ENCODE measurements around the gene CCL1.
"Not testable (repeated sequence)": the region's sequence is repeated elsewhere in the genome, so short reads cannot be mapped to it uniquely, and the experiment has no call there.

CCL1 gene

DNA sequence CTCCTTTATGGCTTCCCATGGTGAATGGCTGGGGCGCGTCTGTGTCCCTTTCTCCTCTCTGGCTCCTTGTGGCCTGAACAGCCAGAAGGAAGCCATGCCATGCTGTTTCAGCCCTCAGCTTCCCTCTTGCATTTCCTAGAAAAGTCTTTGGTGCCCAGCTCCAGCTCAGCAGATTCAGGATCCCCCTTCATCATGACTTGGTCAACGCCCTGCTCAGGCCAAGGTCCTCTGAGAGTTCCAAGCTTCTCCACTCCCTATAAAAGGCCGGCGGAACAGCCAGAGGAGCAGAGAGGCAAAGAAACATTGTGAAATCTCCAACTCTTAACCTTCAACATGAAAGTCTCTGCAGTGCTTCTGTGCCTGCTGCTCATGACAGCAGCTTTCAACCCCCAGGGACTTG is 6.8 kb downstream of the CCL1 start, which contains the start of gene CCL13:
TSS of gene CCL13 (plus strand) at position 287 of the 400 bp plus-strand sequence. CDS start at position 334, 47 bp downstream.
- no peak for DNase-seq

DNA sequence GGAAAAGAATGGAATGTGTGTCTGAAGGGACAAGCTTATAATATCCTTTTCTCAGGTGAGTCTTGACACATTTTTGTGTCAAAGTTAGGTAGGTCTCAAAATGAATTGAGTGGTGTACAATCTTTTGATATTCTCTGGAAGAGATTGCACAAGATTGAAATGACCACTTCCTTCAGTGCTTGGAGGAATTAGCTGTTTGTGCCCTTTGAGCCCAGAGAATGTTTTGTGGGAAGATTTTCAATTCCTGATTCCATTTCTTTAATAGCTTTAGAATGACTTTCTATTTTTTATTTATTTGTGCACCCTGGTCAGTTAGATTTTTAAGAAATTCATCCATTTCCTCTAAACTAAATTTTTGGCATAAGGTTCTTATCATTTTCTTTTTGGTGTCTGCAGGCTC is 8.4 kb downstream of the CCL1 start:
- no peak for DNase-seq

DNA sequence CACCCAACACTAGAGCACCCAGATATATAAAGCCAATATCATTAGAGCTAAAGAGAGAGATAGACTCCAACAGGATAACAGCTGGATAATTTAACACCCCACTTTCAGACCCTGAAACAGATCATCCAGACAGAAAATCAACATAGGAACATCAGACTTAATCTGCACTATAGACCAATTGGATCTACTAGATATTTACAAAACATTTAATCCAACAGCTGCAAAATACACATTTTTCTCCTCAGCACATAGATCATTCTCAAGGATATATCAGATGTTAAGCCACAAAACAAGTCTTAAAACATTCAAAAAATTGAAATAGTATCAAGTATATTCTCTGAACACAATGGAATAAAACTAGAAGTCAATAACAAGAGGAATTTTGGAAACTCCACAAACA is 10.8 kb downstream of the CCL1 start:
- DNase-seq, result no peak

DNA sequence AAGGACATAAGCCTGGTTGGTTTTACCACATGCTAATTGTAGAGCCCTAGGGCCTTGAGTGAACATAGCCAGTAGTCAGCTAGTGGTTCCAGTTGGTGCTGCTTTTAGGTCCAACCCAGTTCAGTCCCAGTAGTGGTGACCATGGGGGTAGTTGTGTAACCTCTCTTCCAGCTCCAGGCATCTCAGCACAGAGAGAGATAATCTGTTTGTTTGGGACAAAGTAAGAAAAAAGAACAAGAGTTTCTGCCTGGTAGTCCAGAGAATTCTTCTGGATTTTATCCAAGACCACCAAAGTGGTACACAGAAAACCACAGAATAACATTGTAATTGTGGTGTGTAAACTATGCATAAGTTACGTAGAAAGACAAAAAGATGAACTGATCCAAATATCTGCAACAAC is 11.9 kb downstream of the CCL1 start:
- DNase-seq, result no peak

DNA sequence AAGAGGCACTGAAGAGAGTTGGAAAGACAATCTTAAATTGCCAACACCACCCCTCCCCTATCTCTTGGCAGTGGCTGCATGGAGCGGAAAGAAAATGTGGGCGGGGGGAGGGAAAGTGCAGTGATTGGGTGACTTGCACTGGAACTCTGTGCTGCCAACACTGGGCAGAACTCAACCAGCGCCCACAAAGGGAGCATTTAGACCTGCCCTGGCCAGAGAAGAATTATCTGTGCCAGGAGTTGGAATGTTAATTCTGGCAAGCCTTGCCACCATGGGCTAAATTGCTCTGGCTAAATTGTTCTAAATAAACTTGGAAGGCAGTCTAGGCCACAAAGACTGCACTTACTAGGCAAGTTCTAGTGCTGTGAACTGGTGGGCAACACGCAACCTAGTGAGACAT is 13.3 kb downstream of the CCL1 start:
- no peak for DNase-seq

DNA sequence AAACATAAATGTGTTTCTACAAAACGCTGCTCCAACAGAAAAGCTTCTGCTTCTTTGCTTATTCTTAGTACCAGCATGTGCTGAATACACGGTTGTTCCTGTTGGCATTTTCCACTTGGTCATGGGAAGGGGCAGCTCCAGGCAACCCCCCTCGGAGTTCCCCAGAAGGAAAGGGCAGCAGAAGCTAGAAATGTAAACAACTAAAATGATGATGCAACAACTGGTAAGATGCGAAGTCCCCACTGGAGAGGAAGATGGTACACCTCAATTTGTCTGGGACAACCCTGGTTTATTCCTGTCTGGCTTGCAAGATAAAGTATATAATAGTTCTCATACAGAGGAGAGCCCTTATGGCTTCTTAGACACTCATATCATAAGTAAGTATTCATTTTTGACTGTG is 16.0 kb downstream of the CCL1 start:
- DNase-seq, result no peak

DNA sequence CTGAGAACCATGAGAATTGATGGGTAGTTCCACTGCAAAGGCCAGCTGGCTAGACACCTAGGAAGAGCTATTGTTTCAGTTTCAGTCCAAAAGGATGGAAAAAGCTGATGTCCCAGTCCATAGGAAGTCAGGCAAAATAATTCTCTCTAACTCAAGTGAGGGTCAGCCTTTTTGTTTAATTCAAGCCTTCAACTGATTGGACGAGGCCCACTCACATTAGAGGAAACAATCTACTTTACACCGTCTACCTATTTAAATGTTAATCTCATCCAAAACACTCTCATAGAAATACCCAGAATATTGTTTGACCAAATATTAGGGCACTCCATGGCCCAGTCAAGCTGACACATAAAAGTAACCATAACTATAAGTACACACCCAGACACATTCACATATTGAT is 21.1 kb downstream of the CCL1 start:
- DNase-seq, result no peak

DNA sequence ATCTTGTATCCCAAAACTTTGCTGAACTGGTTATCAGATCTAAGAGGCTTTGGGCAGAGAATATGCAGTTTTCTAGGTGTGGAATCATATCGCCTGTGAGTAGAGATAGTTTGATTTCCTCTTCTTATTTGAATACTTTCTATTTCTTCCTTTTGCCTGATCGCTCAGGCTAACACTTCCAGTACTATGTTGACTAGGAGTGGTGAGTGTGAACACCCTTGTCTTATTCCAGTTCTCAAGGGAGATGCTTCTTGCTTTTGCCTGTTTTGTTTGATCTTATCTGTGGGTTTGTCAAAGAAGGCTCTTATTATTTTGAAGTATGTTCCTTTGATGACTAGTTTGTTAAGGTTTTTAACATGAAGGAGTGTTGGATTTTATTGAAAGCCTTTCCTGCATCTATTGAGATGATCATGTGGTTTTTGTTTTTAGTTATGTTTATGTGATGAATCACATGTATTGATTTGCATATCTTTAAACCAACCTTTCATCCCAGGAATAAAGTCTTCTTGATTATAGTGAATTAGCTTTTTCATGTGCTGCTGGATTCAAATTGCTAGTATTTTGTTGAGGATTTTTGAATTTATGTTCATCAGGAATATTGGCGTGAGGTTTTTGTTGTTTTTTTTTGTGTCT is 23.8 kb downstream of the CCL1 start:
- no peak for DNase-seq

DNA sequence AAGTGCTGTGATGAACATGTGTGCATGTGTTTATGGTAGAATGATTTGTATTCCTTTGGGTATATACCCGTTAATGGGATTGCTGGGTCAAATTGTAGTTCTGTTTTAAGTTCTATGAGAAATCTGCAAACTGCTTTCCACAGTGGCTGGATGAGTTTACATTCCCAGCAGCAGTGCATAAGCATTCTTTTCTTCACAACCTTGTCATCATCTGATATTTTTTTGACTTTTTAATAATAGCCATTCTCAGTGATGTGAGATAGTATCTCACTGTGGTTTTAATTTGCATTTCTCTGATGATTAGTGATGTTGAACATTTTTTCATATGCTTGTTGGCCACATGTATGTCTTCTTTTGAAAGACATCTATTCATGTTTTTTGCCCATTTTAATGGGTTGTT is 25.3 kb downstream of the CCL1 start:
- DNase-seq, result no peak

DNA sequence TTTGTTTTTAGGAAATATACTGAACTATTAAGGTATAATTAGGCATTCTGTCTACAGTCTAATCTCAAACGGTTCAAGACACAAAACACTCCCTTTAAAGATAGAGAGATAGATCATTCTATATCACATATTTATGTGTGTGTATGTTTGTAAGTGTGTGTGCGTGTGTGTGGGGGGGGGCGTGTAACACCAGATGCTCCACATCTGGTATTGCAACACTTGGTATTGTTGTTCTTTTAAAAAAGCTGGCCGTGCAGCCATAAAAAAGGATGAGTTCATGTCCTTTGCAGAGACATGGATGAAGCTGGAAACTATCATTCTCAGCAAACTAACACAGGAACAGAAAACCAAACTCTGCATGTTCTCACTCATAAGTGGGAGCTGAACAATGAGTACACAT is 35.5 kb downstream of the CCL1 start:
- DNase-seq, result not testable (repeated sequence)

DNA sequence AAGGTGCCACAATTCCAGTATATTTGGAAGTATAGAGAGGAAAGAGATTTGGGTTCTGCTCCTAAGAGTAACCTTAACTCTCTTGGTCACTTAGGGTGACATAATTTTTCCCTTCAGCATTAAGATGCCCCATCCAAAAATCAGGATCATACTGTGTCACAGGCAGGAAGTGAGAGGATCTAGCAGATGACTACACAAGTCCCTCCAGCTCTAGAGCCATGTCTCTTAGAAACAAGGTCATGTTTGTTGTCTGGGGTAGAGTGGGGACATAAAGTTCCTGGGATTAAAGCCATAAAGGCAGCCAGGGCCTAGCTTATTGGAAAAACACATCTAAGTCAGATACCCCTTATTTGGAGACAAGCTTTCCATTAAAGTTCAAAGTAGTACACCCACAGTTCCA is 41.1 kb downstream of the CCL1 start:
- DNase-seq, result no peak

DNA sequence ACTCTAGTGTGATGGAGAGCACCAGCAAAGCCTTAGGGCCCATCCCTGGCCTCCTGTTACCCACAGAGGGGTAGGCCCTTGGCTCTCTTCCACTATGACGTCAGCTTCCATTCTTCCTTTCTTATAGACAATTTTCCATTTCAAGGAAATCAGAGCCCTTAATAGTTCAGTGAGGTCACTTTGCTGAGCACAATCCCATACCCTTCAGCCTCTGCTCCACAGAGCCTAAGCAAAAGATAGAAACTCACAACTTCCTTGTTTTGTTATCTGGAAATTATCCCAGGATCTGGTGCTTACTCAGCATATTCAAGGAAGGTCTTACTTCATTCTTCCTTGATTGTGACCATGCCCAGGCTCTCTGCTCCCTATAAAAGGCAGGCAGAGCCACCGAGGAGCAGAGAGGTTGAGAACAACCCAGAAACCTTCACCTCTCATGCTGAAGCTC is 44.0 kb downstream of the CCL1 start, which contains the start of gene CCL8:
TSS of gene CCL8 (plus strand) at position 397 of the 445 bp plus-strand sequence. CDS start 67 bp downstream, outside the sequence.
- no peak for DNase-seq

DNA sequence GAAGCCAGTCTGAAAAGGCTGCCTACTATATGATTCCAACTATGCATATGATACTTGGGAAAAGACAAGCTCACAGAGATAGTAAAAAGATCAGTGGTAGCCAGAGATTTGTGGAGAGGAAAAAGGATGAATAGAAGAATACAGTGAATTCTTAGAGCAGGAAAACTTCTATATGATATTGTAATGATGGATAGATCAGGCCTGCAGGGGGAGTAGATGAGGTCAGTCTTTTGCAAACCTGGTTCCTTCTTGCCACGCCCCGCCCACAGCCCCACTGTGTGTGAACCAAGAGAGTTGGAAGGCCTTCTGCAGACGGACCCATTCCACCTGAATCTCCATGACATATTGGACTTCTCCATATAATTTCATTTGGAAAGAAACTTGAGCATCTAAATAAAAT is 44.6 kb downstream of the CCL1 start:
- DNase-seq, result no peak

DNA sequence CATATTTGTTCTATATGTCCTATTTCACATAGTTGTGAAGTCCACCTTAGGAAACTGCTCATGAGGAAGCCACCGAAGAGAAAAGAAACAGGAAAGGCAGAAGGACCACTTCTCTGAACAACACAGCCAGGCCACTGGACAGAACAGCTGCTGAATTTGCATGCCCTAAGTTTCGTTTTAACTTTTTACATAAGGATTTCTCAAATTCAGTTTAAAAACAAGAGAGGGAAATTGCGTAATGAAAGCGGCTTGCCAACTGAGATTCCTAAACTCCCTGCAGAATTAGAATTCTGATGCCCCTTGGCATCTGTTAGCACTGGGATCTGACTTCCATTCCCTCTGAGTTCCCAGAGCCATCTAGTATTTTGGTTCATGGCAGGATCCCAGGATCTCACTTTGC is 48.8 kb downstream of the CCL1 start:
- DNase-seq, result no peak

DNA sequence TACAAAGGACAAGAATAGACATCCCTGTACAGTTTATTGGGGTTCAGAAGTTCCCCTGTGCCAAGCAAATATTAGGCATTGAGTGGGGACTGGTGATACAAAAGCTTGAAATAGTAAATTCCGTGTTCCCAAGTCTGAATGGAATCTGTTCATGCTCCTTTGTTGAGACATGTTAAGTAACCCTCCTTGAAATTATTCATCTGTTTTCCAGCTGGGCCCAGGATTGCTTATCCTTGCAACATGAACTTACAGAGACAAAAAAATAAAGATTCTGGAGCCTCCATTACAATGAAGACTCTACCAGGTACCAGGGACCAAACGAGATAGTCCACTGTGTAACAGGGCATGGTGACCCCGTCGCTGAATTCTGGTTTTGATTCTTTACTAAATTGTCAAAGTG is 49.9 kb downstream of the CCL1 start:
- DNase-seq, result no peak

DNA sequence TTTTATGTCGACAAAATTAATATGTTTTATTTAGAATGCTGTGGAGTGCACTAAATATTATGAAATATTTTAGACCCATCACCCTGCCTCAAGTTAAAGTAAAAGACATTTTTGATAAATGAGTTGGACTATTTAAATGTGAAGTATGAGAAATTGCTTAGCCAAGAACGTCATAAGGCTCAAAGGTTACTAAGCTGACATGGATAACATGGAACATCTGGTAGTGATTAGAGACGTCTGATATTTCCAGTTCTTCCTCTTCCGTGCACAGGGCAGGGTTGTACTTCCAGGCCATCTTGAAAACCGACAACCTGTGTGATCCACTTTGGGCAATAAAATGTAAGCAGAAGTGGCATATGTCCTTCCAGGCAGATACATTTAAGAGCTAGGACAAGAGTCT is 51.0 kb downstream of the CCL1 start:
- DNase-seq, result no peak

DNA sequence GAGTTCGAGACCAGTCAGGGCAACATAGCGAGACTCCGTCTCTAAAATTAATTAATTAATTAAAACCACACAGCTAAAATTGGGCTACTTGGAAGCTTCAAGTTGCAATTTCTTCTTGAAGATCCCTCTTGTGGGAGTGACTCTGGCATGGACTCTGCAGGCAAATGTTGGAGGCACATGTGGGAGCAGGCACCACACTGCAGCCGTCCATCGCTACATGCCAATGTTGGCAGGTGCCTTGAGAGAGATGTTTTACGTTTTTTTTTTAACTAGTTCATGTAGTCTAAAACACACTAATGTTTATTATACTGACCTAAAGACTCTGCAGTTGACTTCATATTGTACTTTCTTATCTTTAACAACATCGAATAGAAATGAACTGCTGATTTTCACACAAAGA is 51.7 kb downstream of the CCL1 start:
- DNase-seq, result no peak

Measured in NCI-H1105 treated with DMSO at 0.1 percent for 48 hours (cell line).